Measurements from ENCODE around the gene GREM2.
A peak's percentile ranks its signal among the peaks of the same experiment; 100 is the strongest.

Gene GREM2

GRCh38 chr1:240610636-240611035, 1.3 kb downstream of the GREM2 start:
- DNase-seq, result no peak

DNA sequence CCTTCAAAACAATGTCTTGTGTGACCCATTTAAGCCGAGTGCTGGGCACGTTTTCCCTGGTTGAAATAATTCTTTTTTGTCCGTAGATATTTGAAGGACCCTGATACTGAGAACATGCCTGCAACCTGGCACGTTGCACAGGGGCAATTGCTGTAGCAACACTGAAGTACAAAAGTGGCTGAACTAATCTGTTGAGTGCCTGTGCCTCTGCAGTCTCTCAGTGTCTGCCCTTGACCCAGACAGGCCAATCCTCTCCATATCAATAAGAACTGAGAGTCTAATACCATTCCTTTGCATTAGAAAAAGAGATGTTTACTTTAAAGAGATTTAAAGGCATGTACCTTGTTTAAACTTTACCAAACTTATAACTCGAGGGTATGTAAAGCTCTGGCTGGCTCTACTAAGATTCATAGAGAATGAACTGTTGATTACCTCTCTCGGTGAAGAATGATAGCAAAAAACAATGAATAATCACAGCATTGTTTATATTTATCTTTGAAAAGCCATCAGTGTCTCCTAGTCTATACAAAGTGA, 2.4 kb downstream of the GREM2 start:
- DNase-seq, result no peak

- peak in 1 of 56 donors; percentile 33 for DNase-seq
Measured at GRCh38 chr1:240608707-240609106, 3.2 kb downstream of the GREM2 start.

- no peak for DNase-seq
Measured at GRCh38 chr1:240607006-240607405, 4.9 kb downstream of the GREM2 start.

GRCh38 chr1:240602189-240602588, 9.8 kb downstream of the GREM2 start:
- DNase-seq, result no peak

DNA sequence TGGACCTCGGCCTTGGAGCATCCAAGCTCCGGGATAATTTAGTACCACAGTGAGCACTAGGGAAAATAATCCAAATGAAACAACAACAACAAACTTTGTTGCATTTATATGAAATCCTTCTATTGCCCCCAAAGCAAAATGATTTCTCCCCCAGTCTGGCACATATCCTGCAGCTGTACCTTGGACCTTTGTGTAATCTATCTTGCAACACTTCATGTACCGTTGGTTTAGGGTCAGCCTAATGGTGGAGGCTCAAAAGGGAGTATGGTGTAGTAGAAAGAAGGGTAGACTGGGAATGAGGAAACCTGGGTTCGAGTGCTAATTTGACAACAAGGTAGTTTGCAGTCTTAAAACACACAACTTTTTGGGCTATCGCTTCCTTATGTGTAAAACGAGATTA, 12.1 kb downstream of the GREM2 start:
- no peak for DNase-seq

GRCh38 chr1:240599299-240599698, 12.7 kb downstream of the GREM2 start:
- no peak for DNase-seq

DNA sequence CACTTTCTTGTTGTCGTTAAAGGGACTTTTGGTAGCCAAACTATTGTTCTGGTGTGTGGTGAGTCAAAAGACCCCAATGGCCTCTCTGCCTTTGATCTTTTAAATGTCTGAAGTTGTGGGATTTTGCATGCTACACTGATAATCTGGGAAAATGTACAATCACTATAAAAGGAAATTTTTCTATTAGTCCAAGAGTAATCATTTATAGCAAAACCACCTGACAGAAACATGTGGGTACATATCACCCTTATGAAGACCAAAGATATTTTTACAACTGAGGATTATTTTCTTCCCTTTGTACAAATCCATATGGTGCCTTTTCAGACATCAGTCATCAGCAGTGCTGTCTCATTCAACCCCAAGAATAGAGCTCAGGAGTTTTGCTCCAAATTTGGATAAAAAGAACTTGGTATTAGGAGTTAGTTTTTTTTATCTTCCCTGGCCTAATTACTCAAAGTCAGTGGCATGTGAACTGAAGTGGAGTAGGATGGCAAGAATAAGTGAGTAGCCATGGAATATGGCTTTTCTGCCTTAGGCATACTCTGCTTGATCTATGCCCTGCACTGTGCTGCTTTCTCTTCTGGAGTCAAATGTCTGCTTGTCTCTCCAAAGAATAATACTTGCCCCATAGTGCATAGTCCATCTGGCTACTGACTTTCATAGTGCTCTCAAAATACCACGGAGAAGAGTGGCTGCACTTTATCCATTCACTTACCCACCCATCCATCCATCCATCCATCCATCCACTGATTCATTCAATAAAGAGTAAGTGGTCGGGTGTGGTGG, 13.5 kb downstream of the GREM2 start:
- DNase-seq, result no peak

- no peak for DNase-seq
Measured at GRCh38 chr1:240597153-240597745, 14.7 kb downstream of the GREM2 start.

- no peak for DNase-seq
Measured at GRCh38 chr1:240595476-240595875, 16.5 kb downstream of the GREM2 start.

DNA sequence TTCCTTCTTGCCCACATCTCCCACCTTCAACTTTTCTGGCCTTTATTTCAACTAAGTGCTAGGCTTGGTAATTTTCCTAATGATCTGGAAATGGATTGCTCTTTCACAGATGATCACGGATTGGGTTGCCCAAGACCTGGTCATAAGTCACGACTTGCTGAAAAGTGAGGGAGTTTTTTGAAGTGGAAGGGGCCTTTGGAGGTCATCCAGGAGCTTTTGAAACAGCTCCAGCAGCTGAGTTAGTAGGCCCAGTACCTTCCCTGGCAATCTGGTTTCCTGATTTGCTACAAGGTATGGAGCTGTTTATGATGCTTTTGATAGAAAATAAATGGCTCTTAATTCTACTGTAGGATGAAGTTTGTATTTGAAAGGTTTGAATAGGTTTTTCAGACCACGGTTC, 20.4 kb downstream of the GREM2 start:
- no peak for DNase-seq

- no peak for DNase-seq
Measured at GRCh38 chr1:240591078-240591477, 20.9 kb downstream of the GREM2 start.

DNA sequence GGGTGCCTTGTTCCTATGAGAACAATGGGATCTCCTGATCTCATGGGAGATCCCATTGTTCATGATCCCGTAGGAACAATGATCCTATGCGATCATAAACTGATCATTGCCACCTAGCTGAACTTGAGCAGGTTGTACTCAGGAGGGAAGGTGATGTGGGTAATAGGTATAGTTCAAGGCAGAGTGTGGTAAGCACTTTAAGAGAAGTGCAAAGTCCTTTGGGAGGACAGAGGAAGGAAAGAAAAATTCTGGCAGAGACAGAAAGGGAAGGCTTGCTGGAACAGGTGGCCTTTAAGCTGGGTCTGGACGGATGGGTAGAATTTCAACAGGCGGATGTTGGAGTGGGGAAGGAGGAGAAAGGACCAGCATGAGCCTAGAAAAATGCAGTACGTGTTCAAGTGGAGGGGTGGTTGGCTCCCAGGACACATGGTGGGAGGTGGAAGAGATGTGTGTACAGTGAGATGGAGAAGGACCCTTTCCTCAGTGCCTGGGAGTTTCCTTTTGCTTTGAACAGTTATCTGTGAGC, 22.3 kb downstream of the GREM2 start:
- DNase-seq, result no peak

GRCh38 chr1:240586006-240586405, 25.9 kb downstream of the GREM2 start:
- DNase-seq, result no peak

GRCh38 chr1:240582953-240583352, 29.0 kb downstream of the GREM2 start:
- no peak for DNase-seq

GRCh38 chr1:240579511-240579910, 32.4 kb downstream of the GREM2 start:
- DNase-seq, result no peak

DNA sequence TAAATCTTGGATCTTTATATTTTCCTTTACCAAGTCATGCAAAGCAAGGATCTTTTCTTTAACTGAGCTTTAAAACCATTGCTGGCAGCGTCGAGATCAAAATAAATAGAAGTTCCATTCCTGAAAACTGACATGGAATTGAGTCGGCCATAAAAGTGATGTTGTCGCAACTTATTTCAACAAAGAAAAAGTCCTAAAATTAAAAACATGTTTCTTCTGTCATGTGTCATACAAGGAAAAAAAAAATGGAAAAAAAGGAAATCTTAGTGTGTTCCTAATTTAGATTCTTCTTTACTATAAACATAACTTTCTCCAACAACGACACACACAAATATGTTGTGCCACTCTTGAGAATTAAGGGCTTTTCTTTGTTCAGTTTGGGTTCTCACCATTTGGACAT, 34.9 kb downstream of the GREM2 start:
- DNase-seq, result no peak

DNA sequence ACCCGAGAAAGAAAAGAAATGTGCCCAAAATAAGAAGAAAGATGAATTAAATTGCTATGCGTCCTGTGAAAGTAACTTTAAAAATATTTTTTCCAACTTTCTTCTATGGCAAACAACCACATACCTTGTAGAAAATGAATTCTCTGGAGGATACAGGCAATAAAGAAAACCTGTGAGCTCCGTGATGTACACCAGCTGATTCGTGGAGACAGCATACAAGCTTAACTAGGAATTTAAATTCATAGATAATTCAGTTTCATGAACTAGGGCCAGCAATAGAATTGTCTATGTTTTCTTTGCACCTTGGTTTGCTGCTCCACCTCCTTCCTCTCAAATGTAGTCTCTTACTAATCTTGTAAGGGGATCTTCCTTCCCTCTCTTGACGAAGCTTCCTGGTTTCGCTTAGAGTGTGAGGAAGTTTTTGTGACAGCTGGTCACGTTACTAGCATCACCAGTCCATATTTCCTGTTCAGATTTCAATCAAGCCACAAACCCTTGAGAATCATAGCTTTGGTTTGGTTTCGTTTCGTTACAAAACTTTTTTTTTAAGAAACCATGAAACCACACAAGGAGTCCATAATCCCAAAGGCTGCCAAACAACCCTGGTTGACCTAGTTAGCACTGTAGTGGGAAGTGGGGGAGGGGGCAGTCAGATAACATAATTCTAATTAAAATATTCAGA, 35.8 kb downstream of the GREM2 start:
- DNase-seq, result no peak

DNA sequence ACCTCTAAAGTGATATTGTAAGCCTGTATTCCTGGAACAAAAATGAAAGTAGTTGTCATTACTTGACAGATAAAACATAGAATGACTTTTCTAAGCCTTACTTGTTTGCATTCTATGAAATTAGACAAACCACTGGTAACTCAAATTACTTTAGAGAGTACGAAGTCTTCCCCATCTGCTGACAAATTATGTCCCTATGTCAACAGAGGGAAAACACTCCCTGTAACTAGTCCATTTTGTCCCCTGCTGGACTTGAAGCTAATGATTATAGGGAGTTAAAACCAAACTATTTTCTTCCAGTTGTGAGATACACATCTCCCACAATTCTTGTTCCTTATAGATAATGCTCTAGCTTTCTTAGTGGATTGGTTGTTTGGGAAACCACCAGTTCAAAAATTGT, 39.6 kb downstream of the GREM2 start:
- DNase-seq, result no peak

DNA sequence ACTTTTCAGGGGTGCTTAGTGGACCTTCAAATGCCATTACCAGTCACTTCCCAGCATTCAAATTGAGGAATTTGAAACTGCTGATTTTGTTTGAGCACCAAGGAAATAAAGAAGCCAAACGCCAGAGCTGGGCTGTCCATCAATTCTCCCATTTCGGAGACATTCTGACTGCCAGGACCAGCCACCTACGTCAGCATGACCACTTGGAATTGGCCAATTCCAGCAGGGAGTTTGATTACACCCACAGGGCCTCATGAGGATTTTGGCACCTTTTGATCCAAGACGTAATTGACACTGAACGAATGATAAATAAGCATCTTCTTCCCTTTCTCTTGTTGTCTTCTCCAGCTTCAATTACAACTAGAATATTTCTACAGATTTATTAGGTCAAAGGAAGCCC, 40.2 kb downstream of the GREM2 start:
- no peak for DNase-seq

DNA sequence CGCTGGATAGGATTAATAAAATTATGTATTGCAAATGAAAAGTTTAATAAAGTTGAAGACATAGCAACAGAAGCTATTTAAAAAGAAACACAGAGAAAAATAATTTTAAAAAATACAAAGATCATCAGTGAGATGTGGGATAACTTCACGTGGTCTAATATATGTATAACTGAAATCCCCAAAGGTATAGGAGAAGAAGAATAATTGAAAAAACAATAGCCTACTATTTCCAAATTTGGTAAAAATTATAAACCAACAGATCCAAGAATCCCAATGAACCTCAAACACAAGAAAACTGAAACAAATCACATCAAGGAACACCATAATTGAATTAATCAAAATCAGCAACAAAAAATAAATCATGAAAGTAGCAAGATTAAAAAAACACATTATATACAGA, 44.9 kb downstream of the GREM2 start:
- no peak for DNase-seq

- DNase-seq, result no peak
Measured at GRCh38 chr1:240562779-240563178, 49.2 kb downstream of the GREM2 start.

Data from nucleus accumbens (tissue), 56 donors.